DMS 273 (cell line): ENCODE results near the gene SMAD7.

Experiments used
- DNase-seq: peaks from one replicate; lab custom pipeline; 2025; ENCODE audit not compliant: unreplicated experiment; lab: John Stamatoyannopoulos, UW

The SMAD7 gene

GRCh38 chr18:48896875-48897511 lies 53.8 kb downstream of the SMAD7 start:
- DNase-seq, result peak; percentile 21

DNA sequence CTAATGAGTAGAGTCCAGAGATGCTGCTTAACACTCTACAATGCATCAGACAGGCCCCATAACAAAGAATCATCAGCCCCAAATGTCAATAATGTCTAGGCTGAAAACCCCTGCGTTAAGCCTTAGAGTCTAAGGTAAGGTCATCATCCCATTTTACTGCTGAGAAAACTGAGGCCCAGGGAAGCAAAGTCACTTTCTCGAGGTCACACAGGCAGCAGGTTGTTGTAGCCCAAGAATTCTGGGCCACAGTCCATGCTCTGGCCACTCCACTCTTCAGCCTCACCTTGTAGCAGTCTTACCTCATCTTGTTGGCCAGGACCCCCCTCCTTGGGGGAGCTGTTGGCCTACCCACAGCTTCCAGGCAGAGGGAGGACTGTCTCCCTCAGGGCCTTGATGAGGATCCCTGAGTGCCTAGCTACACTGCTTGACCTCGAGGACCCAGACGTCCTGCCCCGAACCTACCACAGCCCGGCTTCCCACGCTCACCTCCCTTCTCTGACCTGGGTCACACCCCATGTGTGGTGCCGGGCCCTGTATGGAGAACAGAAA lies 54.4 kb downstream of the SMAD7 start:
- no peak for DNase-seq

- DNase-seq, result no peak
Measured at GRCh38 chr18:48894799-48895346, 55.9 kb downstream of the SMAD7 start.

DNA sequence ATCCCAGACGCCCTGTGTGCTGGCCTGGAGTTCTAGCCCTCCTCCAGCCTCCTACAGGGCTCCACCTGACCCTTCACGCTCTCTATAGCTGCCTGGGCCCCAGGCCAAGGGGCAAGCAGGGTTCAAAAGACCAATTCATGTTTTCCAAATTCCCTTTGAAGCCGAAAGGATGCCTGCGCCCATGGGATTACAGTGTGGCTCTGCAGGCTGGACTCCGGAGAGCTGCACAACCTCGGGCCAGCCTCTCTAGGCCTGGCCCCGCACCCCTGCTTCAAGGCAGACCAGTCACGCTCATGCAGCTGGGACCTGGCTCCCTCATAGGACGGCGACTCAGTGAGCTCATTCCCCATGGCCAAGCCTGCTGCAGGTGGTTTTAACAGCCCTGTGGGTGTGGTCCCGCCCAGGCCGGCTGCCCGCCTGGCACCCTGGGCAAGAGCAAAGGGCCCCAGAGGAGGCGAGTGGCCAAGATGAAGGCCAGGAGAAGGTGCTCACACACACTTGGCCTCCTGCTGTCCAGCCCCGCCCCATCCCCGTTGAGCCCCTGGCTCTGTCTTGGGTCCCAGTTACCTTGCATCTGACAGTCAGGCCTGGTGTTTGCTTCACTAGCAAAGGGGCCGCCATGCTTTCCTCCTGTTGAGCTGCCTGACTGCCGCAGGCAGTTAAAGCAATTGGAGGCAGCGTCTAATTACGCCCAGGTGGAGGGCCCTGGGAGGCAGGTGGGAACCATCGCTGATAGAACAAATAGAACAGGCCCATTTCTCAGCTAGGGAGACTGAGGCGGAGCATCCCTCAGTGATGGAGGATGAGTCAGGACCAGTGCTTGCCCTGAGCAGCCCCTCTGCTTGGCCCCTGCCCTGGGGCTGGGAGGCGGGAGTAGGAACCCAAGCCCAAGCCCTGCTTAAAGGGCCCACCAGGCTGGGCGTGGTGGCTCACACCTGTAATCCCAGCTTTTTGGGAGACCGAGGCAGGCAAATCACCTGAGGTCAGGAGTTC lies 56.9 kb downstream of the SMAD7 start:
- DNase-seq, result no peak

- no peak for DNase-seq
Measured at GRCh38 chr18:48893061-48893607, 57.6 kb downstream of the SMAD7 start.

GRCh38 chr18:48892146-48892855 lies 58.5 kb downstream of the SMAD7 start:
- DNase-seq, result no peak

- no peak for DNase-seq
Measured at GRCh38 chr18:48891721-48892120, 59.0 kb downstream of the SMAD7 start.

DNA sequence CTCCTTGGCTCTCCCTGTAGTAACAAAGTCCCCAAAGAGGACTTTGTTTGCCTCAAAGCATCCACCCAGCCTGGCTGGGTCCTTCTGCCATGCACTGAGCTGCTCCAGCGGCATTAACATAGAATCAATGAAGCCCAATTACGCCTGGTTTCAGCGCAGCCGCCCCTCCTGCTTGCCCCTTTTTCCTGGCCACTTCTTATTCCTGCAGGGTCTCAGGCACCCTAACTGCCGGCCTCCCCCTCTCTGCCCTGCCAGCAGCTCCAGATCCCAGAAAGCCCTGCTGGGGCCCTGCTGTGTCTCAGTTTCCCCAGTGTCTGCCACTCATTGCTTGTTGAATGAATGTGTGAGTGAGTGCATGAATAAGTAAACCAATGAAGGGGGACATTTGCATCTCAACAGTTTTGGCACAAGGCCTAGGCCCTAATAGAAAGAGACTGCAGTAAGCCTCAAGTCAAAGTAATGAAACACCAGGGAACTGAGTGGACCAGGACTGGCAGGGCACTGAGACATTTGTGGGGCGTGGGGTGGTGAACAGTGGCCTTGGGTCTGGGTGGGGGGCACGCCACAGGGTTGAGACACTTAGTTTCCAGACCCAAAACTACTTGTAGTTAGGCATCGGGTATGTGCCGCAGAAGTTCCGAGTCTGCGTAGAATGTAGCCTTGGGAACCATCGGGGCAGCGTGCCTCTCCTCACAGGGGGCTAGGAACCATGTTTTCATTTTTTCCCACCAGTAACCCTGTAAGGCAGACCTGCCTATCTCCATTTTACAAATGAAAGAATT lies 60.6 kb downstream of the SMAD7 start:
- no peak for DNase-seq

DNA sequence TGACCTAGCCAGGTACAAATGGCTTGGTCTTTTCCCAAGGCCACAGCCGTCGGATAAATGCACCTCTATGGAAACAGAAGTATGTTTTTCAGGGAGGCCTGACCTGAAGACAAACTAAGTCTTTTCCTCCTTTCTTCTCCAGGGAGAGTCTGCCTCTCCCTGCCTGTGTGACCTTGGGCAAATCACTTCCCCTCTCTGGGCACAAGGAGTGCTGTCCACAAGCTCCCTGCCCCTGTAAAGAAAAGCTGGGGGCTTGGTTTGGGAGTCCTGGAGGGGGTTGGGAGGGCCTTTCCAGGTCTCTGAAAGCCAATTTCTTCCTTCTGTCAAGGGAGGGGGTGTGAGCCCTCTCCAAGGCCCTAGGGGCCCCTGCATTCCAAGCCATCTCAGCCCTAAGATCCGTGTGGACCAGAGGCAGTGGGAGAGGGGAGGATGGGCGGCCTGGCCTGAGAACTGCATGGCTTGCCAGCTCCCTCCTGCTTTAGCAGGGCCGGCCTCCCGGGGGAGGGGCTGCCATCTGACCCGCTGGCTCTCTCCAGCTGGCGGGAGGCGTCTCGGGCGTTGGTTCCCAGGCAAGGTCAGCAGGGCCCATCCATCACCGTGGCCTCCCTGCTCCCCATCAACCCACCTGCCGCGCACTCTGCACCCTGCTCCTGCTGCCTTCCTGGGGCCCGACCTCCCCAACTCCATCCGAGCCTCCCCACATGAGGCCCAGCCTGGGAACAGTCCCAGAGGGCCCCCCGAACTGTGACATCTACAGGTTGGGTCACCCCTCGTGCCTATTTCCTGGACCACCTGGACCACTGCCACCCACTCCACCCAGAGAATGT lies 61.4 kb downstream of the SMAD7 start:
- peak; percentile 72 for DNase-seq

- DNase-seq, result no peak
Measured at GRCh38 chr18:48888773-48889080, 62.0 kb downstream of the SMAD7 start.

DNA sequence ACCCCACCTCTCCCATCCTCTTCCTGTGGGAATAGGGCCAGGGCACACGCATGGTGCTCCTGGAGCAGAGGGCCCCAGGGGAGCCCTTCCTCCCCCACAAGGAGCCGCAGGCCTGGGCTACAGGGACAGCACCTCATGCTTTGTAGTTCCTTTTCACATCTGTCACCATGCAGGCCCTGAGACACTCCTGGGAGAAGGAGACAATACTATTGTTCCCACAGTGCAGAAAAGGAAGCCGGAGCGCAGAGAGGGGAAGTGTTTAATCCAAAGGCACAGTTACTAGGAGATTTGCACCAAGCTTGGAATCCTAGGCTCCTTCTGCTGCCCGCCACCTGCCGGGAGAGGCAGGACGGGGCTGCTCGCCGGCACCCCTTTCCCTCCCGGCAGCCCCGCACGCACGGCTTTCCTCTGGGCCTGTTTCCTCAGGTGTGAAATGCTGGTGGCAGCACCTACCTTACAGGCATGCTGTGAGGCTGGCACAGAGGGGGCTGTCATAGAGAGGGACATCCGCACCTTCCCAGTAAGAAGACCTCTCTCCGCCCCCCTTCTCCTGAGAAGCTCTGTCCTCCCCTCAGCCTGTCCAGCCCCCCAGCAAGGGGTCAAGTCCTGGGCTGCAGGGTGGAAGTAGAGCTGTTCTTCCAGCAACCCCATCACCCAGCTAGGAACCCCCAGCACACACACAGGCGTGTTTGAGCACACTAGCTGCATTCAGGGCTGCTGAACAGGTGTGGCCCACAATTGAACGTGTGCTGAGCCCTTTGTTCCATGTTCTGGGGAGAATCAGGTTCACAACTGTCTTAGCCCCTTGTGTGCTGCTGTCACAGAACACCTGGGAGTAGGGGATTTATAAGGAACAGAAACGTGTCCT lies 62.6 kb downstream of the SMAD7 start:
- no peak for DNase-seq

- no peak for DNase-seq
Measured at GRCh38 chr18:48887294-48887904, 63.4 kb downstream of the SMAD7 start.

DNA sequence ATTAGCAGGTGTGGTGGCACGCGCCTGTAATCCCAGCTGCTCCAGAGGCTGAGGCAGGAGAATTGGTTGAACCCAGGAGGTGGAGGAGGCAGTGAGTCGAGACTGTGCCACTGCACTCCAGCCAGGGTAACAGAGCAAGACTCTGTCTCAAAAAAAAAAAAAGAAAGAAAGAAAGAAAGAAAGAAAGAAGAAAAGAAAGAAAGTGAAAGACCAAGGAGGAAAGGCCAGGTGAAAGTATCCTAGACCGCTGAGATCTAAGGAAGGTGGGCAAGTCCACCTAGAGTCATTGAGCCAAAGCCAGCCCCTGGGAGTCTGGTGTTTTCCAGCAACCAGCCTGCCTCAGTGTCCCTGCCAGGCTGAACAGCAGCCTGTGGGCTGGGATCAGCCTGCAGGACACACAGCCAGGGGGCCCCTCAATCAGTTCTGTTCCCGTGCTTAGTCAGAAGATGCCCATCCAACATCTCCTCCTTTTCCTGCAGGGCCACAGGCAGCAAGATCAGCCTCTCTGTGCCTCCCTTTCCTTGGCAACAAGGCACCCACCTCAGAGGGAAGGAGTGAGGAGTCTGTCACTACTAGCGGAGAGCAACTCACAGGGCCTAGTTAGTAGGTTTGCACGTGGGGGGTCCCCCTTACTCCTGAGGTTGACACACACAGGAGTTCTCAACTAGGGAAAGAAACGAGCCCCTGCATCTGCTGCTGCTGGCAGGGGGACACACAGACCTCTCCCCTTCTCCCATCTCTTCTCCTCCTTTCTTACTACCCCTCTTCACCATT lies 64.1 kb downstream of the SMAD7 start:
- DNase-seq, result no peak

DNA sequence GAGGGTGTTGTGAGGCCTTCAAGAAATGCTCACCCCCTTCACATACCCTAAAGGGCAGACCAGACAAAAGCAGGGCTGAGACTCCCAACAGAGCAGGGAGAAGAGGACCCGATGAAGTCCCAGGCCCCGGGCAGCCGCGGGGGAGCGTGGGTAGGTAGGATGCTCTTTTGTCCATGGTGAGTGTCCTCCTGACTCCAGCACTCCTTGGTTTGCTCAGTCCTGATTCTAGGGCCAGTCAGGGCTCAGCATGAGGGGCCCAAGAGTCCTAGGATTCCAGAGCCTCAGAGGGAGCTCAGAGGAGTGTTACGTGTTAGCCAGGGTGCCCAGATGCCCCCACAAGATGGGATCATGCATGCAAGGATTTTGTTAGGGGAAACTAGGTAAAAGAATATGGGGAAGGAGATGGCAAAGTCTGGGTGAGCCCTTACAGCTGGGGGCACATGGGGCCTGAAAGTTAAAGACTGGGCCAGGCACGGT lies 64.8 kb downstream of the SMAD7 start:
- no peak for DNase-seq

GRCh38 chr18:48885266-48885923 lies 65.4 kb downstream of the SMAD7 start:
- no peak for DNase-seq

DNA sequence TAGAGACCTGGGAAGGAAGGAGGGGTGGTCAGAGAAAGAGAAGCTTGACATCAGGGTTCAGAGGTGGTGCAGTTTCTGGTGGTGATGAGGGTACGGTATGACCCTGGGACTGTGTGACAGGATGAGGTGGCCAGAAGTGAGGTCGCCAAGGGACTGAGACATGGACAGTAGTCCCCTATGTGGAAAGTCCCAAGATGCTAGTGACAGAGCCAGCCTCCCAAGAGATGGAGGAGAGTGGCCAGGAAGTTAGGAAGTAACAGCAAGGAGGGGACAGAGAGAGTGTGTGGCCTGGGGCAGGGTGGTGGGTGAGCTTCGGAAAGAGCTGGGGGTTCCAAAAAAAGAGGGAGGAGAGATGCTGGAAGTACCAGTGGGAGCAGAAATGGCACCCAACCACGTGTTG lies 66.0 kb downstream of the SMAD7 start:
- DNase-seq, result no peak

DNA sequence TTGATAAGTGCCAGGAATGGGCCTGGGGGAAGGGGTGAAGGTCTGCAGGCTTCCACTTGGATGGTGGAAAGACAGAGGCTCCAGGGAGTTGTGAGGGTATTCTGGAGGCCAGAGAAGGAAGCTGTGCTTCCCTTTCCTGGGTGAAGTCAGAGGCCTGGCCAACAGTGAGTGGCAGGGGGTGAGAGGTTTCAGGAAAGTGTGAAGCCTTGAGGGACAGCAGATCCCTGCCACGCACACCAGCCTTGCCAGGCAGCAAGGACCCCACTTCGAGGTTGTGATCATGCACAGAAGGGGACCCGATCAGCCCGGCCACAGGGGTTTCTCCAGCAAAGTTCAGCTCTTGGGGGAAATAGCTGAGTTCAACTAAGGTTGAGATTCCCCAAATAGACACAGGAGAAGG lies 66.5 kb downstream of the SMAD7 start:
- DNase-seq, result no peak
